ENCODE results near the gene MSRB1. TPM values are rescaled to one million over a fixed set of nuclear protein-coding genes. Genes with fewer than 3 reads are reported as not detected.
A peak's percentile ranks its signal among the peaks of the same experiment; 100 is the strongest.

MSRB1 gene
- total and polyA plus RNA-seq, 2 of the 13 experiments (the other 11 are each of a cell fraction or from before 2014, with no cell fraction given), result 32.1 to 75.4 TPM

DNA sequence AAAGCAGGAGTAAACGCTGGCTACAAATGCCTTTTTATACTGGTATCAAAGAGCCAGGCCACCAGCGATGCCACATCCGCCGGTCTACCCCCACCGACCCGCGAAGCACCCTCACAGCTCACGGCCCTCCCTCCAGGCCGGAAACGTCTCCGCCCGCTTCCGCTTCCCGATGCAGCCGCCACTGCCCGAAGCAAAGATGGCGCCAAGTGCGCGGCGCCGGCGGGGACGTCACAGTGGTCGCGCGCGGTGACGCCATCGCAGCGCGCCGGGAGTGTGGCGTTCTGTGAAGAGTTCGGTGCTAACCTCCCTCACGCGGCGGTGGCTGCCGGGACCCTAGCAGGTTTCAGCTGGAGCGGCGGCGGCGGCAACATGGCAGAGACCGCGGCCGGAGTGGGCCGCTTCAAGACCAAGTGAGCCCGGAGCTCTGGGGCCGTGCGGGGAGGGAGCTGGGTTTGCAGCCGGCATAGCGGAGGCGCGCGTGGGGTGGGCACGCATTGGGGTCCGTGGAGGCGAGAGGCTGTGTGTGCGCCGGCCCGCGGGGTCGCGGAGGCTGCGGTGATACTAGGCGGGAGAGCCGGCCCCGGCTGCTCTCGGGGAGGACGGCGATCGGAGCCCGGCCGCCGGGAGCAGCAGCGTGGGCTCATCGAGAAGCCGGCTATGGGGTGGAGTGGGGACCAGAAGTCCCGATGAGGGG, 28.9 kb upstream of the MSRB1 start, which contains the start of gene TBL3 (continued):
- no peak for TF ChIP-seq ZNF253 (CRISPR knock-in tag; IDR thresholded peaks at IDR 0.05; ENCODE audit: borderline replicate concordance)
- TF ChIP-seq MED1 (CRISPR knock-in tag; IDR thresholded peaks at IDR 0.05), result peak; percentile 79
- TF ChIP-seq ZNF776 (CRISPR knock-in tag; IDR thresholded peaks at IDR 0.05), result no peak; the same call in none of the 2 replicates
- TF ChIP-seq, protein P1, sequence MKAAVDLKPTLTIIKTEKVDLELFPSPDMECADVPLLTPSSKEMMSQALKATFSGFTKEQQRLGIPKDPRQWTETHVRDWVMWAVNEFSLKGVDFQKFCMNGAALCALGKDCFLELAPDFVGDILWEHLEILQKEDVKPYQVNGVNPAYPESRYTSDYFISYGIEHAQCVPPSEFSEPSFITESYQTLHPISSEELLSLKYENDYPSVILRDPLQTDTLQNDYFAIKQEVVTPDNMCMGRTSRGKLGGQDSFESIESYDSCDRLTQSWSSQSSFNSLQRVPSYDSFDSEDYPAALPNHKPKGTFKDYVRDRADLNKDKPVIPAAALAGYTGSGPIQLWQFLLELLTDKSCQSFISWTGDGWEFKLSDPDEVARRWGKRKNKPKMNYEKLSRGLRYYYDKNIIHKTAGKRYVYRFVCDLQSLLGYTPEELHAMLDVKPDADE (CRISPR knock-in tag; IDR thresholded peaks at IDR 0.05), result 0 out of 2 replicates have a peak, but pooled peaks have one; percentile 8
- no peak for TF ChIP-seq SRSF9 (IDR thresholded peaks at IDR 0.05; ENCODE audit: borderline replicate concordance, insufficient read depth, low read depth, low read length, poor library complexity, severe bottlenecking)
- TF ChIP-seq, protein P2, sequence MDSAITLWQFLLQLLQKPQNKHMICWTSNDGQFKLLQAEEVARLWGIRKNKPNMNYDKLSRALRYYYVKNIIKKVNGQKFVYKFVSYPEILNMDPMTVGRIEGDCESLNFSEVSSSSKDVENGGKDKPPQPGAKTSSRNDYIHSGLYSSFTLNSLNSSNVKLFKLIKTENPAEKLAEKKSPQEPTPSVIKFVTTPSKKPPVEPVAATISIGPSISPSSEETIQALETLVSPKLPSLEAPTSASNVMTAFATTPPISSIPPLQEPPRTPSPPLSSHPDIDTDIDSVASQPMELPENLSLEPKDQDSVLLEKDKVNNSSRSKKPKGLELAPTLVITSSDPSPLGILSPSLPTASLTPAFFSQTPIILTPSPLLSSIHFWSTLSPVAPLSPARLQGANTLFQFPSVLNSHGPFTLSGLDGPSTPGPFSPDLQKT (CRISPR knock-in tag; IDR thresholded peaks at IDR 0.05; ENCODE audit: borderline replicate concordance), result no peak
- TF ChIP-seq GTF3A (CRISPR knock-in tag; conservative IDR thresholded peaks at IDR 0.05), result peak; percentile 82; the same call in 1 of the 2 replicates
- TF ChIP-seq, protein P3, sequence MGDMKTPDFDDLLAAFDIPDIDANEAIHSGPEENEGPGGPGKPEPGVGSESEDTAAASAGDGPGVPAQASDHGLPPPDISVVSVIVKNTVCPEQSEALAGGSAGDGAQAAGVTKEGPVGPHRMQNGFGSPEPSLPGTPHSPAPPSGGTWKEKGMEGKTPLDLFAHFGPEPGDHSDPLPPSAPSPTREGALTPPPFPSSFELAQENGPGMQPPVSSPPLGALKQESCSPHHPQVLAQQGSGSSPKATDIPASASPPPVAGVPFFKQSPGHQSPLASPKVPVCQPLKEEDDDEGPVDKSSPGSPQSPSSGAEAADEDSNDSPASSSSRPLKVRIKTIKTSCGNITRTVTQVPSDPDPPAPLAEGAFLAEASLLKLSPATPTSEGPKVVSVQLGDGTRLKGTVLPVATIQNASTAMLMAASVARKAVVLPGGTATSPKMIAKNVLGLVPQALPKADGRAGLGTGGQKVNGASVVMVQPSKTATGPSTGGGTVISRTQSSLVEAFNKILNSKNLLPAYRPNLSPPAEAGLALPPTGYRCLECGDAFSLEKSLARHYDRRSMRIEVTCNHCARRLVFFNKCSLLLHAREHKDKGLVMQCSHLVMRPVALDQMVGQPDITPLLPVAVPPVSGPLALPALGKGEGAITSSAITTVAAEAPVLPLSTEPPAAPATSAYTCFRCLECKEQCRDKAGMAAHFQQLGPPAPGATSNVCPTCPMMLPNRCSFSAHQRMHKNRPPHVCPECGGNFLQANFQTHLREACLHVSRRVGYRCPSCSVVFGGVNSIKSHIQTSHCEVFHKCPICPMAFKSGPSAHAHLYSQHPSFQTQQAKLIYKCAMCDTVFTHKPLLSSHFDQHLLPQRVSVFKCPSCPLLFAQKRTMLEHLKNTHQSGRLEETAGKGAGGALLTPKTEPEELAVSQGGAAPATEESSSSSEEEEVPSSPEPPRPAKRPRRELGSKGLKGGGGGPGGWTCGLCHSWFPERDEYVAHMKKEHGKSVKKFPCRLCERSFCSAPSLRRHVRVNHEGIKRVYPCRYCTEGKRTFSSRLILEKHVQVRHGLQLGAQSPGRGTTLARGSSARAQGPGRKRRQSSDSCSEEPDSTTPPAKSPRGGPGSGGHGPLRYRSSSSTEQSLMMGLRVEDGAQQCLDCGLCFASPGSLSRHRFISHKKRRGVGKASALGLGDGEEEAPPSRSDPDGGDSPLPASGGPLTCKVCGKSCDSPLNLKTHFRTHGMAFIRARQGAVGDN (CRISPR knock-in tag; IDR thresholded peaks at IDR 0.05), result peak; percentile 91
- TF ChIP-seq ZNF792 (CRISPR knock-in tag; IDR thresholded peaks at IDR 0.05), result peak; percentile 90
- TF ChIP-seq TEAD3 (CRISPR knock-in tag; optimal IDR thresholded peaks at IDR 0.05; ENCODE audit: borderline replicate concordance), result peak; percentile 73
- TF ChIP-seq ZNF317 (CRISPR knock-in tag; IDR thresholded peaks at IDR 0.05), result peak; percentile 79; the same call in 1 of the 2 replicates
- TF ChIP-seq ZNF761 (CRISPR knock-in tag; conservative IDR thresholded peaks at IDR 0.05), result peak; percentile 60; the same call in 1 of the 2 replicates
- peak; percentile 92 for TF ChIP-seq AHR (CRISPR knock-in tag; IDR thresholded peaks at IDR 0.05)
- TF ChIP-seq SP1 (IDR thresholded peaks at IDR 0.05), result no peak
- peak; percentile 92 for TF ChIP-seq SP1 (CRISPR knock-in tag; IDR thresholded peaks at IDR 0.05)
- no peak for TF ChIP-seq ZNF530 (CRISPR knock-in tag; IDR thresholded peaks at IDR 0.05; ENCODE audit: low read depth)
- TF ChIP-seq ZNF235 (CRISPR knock-in tag; IDR thresholded peaks at IDR 0.05; ENCODE audit: borderline replicate concordance), result peak; percentile 39; the same call in 1 of the 2 replicates
- TF ChIP-seq MEF2D (CRISPR knock-in tag; IDR thresholded peaks at IDR 0.05), result peak; percentile 91
- TF ChIP-seq MXI1 (IDR thresholded peaks at IDR 0.05; ENCODE audit: borderline replicate concordance, low read depth, low read length), result peak; percentile 94; the same call in 1 of the 3 replicates
- TF ChIP-seq, protein P4, sequence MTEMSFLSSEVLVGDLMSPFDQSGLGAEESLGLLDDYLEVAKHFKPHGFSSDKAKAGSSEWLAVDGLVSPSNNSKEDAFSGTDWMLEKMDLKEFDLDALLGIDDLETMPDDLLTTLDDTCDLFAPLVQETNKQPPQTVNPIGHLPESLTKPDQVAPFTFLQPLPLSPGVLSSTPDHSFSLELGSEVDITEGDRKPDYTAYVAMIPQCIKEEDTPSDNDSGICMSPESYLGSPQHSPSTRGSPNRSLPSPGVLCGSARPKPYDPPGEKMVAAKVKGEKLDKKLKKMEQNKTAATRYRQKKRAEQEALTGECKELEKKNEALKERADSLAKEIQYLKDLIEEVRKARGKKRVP (CRISPR knock-in tag; IDR thresholded peaks at IDR 0.05), result peak in 1 of 2 experiments; percentile 41; a peak in 1 of 4 replicates
- TF ChIP-seq PCBP2 (optimal IDR thresholded peaks at IDR 0.05; ENCODE audit: low read depth, low read length, poor library complexity, severe bottlenecking), result no peak
- peak; percentile 62 for TF ChIP-seq JARID2 (CRISPR knock-in tag; IDR thresholded peaks at IDR 0.05; ENCODE audit: insufficient replicate concordance)

Measured in HepG2 (cell line).